Activated CD4-positive, alpha-beta T cell treated with anti-CD3 and anti-CD28 coated beads, Interleukin-2, amount 50 U/mL, for 16 hours (primary cell): Measurements from ENCODE around the gene FLNA.

Experiments
- DNase-seq: peaks from one replicate; pipeline ENCODE4 v3.0.0-alpha.2; 2020

FLNA gene

GRCh38 chrX:154373340-154374306 lies 811 bp downstream of the FLNA start:
- DNase-seq: no peak

GRCh38 chrX:154372612-154373022 lies 1.8 kb downstream of the FLNA start:
- peak; percentile 55 for DNase-seq

- DNase-seq: no peak
Measured at GRCh38 chrX:154371789-154372300, 2.6 kb downstream of the FLNA start.

- peak; percentile 95 for DNase-seq
Measured at GRCh38 chrX:154371017-154371788, 3.2 kb downstream of the FLNA start.

- DNase-seq: no peak
Measured at GRCh38 chrX:154370300-154371016, 4.0 kb downstream of the FLNA start.

- peak; percentile 82 for DNase-seq
Measured at GRCh38 chrX:154369449-154370299, 4.8 kb downstream of the FLNA start.

GRCh38 chrX:154368630-154369448 lies 5.6 kb downstream of the FLNA start:
- peak; percentile 97 for DNase-seq

- no peak for DNase-seq
Measured at GRCh38 chrX:154367474-154368308, 6.7 kb downstream of the FLNA start.

GRCh38 chrX:154366666-154367055 lies 7.8 kb downstream of the FLNA start:
- DNase-seq: no peak

GRCh38 chrX:154365997-154366665 lies 8.3 kb downstream of the FLNA start:
- DNase-seq: no peak

- DNase-seq: no peak
Measured at GRCh38 chrX:154365052-154365600, 9.3 kb downstream of the FLNA start.

- no peak for DNase-seq
Measured at GRCh38 chrX:154363706-154364439, 10.6 kb downstream of the FLNA start.

- no peak for DNase-seq
Measured at GRCh38 chrX:154362085-154362742, 12.2 kb downstream of the FLNA start.

- no peak for DNase-seq
Measured at GRCh38 chrX:154360155-154360713, 14.2 kb downstream of the FLNA start.

GRCh38 chrX:154359362-154360154 lies 14.9 kb downstream of the FLNA start:
- no peak for DNase-seq

GRCh38 chrX:154358829-154359228 lies 15.6 kb downstream of the FLNA start:
- no peak for DNase-seq

- DNase-seq: no peak
Measured at GRCh38 chrX:154358011-154358410, 16.4 kb downstream of the FLNA start.
